Hepatocyte (in vitro differentiated cells): Measurements from ENCODE around the gene OCIAD1.

Experiments
- CTCF ChIP-seq: fragments of 200-600 bp; sonication (generic); IDR thresholded peaks from 2 replicates; pipeline ENCODE4 v1.5.1; 2016; ENCODE audit warnings: antibody characterized with exemption, mild to moderate bottlenecking; ENCODE audit not compliant: poor library complexity
- EZH2phosphoT487 ChIP-seq: fragments of 200-600 bp; sonication (generic); IDR thresholded peaks from one replicate; pipeline ENCODE4 v1.6.1; 2018; ENCODE audit warnings: antibody characterized with exemption, mild to moderate bottlenecking, low read depth, moderate library complexity; ENCODE audit not compliant: unreplicated experiment, severe bottlenecking

- TF ChIP-seq CTCF: no peak
- TF ChIP-seq EZH2phosphoT487: no peak
Measured at GRCh38 chr4:48853604-48854394, 22.9 kb downstream of the OCIAD1 start.
